Muscle layer of colon (tissue), 2 donors: ENCODE data around the gene LRRC39.

Experiments
- H3K27ac ChIP-seq: one replicate; pipeline ENCODE4 v1.7.0; 2013; ENCODE audit warnings: low read depth, mild to moderate bottlenecking, low read length, moderate library complexity
- H3K27me3 ChIP-seq, 2 donors: one replicate each; pipeline ENCODE4 v1.7.0; 2013; ENCODE audit warnings: low read length in 2 of 2, mild to moderate bottlenecking in 2 of 2; ENCODE audit not compliant: insufficient read depth in 2 of 2, control insufficient read depth in 1 of 2
- H3K36me3 ChIP-seq: one replicate; pipeline ENCODE4 v1.7.0; 2013; ENCODE audit warnings: mild to moderate bottlenecking, low read length; ENCODE audit not compliant: insufficient read depth
- H3K4me1 ChIP-seq: one replicate; pipeline ENCODE4 v1.7.0; 2013; ENCODE audit warnings: mild to moderate bottlenecking, low read length; ENCODE audit not compliant: insufficient read depth
- H3K4me3 ChIP-seq, 2 donors: one replicate each; pipeline ENCODE4 v1.7.0; 2013; ENCODE audit warnings: low read length in 2 of 2, low read depth in 1 of 2, mild to moderate bottlenecking in 1 of 2, moderate library complexity in 1 of 2
- H3K9ac ChIP-seq: one replicate; pipeline ENCODE4 v1.7.0; 2013; ENCODE audit warnings: low read length
- H3K9me3 ChIP-seq: one replicate; pipeline ENCODE4 v1.7.0; 2013; ENCODE audit warnings: mild to moderate bottlenecking, low read length
- donor health status: abdominal sarcoma.
- donor health status: Adenocarcinoma of cecum.

Gene LRRC39

DNA sequence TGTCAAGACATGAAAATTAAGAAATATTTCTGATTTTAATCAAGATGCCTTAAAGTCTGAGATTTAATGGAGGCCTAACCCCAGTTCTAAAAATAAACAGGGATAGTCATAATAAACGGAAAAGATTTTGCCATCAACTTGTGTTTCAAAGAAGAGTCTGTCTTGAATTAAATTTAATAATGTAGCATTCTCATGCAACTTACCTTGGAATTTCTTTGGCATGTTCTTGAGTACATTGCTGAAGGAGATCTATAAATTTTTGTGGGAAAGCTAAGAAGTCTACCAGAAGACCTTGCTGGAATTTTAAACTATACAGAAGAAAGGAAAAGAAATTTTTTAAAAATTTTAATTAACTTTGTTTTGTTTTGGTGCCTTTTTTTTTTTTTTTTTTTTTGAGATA lies 55.9 kb downstream of the LRRC39 start:
- Histone ChIP-seq H3K9ac (no peak overlapping the region), H3K27ac (no peak overlapping the region), H3K4me3 (no peak overlapping the region), H3K9me3 (no peaks in the 10 kb centered on the region), H3K36me3 (no peaks in the 10 kb centered on the region), H3K4me1 (no peaks in the 10 kb centered on the region), H3K27me3 (no peaks in the 10 kb centered on the region)

DNA sequence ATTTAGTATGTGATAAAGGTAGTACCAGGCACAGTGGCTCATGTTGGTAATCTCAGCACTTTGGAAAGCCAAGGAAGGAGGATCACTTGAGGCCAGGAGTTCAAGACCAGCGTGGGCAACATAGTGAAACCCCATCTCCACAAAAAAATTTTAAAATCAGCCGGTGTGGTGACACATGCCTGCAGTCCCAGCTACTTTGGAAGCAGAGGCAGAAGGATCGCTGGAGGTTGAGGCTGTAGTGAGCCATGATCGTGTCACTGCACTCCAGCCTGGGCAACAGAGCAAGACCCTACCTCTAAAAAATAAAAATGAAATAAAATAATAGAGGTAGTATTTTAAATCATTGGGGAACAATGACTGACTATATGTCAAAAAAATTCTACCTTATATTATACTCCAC lies 62.5 kb downstream of the LRRC39 start:
- H3K36me3 ChIP-seq: no peaks in the 10 kb centered on the region
- H3K27me3 ChIP-seq: no peaks in the 10 kb centered on the region
- no peak overlapping the region for H3K4me3 ChIP-seq
- no peaks in the 10 kb centered on the region for H3K4me1 ChIP-seq
- H3K27ac ChIP-seq: no peak overlapping the region
- no peak overlapping the region for H3K9ac ChIP-seq
- H3K9me3 ChIP-seq: no peaks in the 10 kb centered on the region

DNA sequence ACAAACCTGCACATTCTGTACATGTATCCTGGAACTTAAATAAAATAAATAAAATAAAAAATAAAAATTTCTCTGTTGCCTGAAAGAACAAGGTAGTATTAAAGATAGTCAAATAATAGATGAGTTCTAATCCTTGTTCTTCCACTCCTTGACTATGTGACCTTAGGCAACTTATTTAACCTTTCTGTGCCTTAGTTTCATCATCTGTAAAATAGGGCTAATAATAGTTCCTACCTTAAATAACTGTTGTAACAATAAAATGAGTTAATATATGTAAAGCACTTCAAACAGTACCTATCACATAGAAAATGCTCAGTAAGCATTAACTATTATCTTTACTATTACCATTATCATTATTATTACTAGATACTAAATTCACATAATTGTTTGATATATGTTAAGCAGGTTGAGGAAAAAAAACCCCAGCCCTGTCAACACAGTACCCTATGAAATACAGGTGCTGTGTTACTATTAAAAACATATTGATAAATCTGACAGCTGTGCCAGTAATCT lies 68.4 kb downstream of the LRRC39 start:
- Histone ChIP-seq H3K36me3 (peaks cover 9% of the 10 kb centered on the region), H3K27me3 (no peaks in the 10 kb centered on the region)

DNA sequence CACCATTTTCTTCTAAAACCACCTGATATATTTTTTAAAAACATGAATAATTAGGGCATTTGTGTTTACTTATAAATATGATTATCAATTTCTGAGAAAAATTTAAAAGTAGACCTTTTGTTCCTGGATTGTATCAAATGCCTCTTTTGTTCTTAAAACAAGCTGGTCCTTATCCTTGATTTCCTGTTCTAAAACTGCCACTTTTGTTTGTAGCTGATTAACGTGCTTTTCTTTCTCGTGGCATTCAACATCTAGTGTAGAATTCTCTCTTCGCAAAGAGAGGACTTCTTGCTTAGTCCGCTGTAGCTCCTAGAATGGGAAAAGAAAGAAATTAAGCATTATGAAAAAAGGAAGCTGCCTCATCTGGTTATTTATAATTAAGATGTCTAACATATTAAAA lies 70.4 kb downstream of the LRRC39 start:
- Histone ChIP-seq H3K27ac (no peak overlapping the region), H3K27me3 (no peaks in the 10 kb centered on the region), H3K4me1 (no peaks in the 10 kb centered on the region), H3K9me3 (no peaks in the 10 kb centered on the region), H3K4me3 (no peak overlapping the region), H3K9ac (no peak overlapping the region), H3K36me3 (peaks cover 20% of the 10 kb centered on the region)

More for the DNA sequence above, 68.4 kb downstream of the LRRC39 start:
- H3K4me1 ChIP-seq: no peaks in the 10 kb centered on the region
- no peaks in the 10 kb centered on the region for H3K9me3 ChIP-seq
- H3K4me3 ChIP-seq: no peak overlapping the region
- H3K27ac ChIP-seq: no peak overlapping the region
- no peak overlapping the region for H3K9ac ChIP-seq

DNA sequence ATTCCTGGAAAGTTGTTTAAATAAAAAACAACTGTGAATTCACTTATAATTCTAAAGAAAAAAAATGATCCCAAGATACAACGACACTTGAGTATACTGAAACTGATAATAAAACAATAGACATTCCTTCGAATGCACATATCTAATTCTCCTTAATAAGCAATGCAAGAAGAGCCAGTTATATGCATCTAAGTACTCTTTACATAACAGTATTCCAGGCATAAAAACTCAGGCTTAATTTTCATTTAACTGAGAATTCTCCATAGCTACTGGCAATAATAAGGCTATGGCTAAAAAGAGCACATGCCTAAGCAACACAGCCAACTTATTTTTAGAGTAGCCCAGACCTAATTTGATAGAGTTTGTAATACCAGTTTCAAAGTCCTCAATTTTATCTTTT lies 76.5 kb downstream of the LRRC39 start:
- Histone ChIP-seq H3K36me3 (peaks cover 14% of the 10 kb centered on the region), H3K4me3 (no peak overlapping the region), H3K27me3 (no peaks in the 10 kb centered on the region), H3K9me3 (no peaks in the 10 kb centered on the region), H3K27ac (no peak overlapping the region), H3K9ac (no peak overlapping the region), H3K4me1 (no peaks in the 10 kb centered on the region)

DNA sequence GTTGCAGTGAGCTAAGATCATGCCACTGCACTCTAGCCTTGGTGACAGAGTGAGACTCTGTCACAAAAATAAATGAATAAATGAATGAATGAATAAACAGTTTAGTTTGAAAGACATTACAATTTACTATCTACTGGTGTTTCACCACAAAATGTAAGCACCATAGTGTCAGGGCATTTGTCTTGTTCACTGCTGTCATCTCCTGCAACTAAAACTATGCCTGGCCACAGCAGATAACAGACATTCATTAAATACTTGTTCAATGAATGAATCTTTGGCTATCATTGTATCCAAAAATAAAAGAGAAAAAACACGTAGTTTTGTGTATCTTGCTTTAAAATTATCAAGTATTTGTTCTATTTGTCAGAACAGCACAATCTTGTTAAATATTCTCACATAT lies 77.9 kb downstream of the LRRC39 start:
- H3K4me1 ChIP-seq: no peaks in the 10 kb centered on the region
- no peak overlapping the region for H3K27ac ChIP-seq
- H3K9me3 ChIP-seq: no peaks in the 10 kb centered on the region
- H3K4me3 ChIP-seq: no peak overlapping the region
- no peak overlapping the region for H3K9ac ChIP-seq
- no peaks in the 10 kb centered on the region for H3K27me3 ChIP-seq
- peaks cover 10% of the 10 kb centered on the region for H3K36me3 ChIP-seq
